Stimulated activated naive B cell treated with anti-CD40 and anti-IgM and Interleukin-4, amounts not matched to agents 10 μg/mL and 1 μg/mL and 100 μg/mL, for 72 hours (primary cell): ENCODE results near the gene STIM1.

ENCODE experiments used
- ATAC-seq, 2 donors: fragments of 150-1000 bp; cut with Tn5 transposase; replicated peaks; 2 replicates each; pipeline ENCODE4 v1.10.0; 2021; ENCODE audit warnings: moderate library complexity in 1 of 2
- DNase-seq: peaks from one replicate; pipeline ENCODE4 v3.0.0; 2021
- H3K27ac Mint-ChIP-seq: one replicate; pipeline ENCODE4 v1.8.0; 2022; ENCODE audit warnings: mild to moderate bottlenecking, mixed read lengths
- H3K27me3 Mint-ChIP-seq, 2 donors: one replicate each; pipeline ENCODE4 v1.8.0; 2022; ENCODE audit warnings: mixed read lengths in 2 of 2
- H3K36me3 Mint-ChIP-seq, 2 donors: one replicate each; pipeline ENCODE4 v1.8.0; 2022; ENCODE audit warnings: mixed read lengths in 2 of 2, mild to moderate bottlenecking in 1 of 2
- H3K4me1 Mint-ChIP-seq, 2 donors: one replicate each; pipeline ENCODE4 v1.8.0; 2022; ENCODE audit warnings: mixed read lengths in 2 of 2, mild to moderate bottlenecking in 1 of 2
- H3K4me3 Mint-ChIP-seq, 2 donors: one replicate each; pipeline ENCODE4 v1.8.0; 2022; ENCODE audit warnings: mild to moderate bottlenecking in 2 of 2, mixed read lengths in 2 of 2, moderate library complexity in 1 of 2
- H3K9me3 Mint-ChIP-seq, 2 donors: one replicate each; pipeline ENCODE4 v1.8.0; 2022; ENCODE audit warnings: mixed read lengths in 2 of 2, mild to moderate bottlenecking in 1 of 2

Gene STIM1

GRCh38 chr11:3956038-3956437, 100.6 kb downstream of the STIM1 start:
- Mint-ChIP-seq H3K4me3 (no peak overlapping the region), H3K36me3 (peaks cover 5% of the 10 kb centered on the region in 2 donors), H3K27ac (peak overlapping the region; percentile 47), H3K27me3 (no peaks in the 10 kb centered on the region), H3K4me1 (peaks cover 45 to 89% of the 10 kb centered on the region in 2 donors), H3K9me3 (no peaks in the 10 kb centered on the region)
- DNase-seq (no peak), ATAC-seq (no peak)

- no peaks in the 10 kb centered on the region for H3K9me3 Mint-ChIP-seq
- H3K4me3 Mint-ChIP-seq: no peak overlapping the region
- H3K27ac Mint-ChIP-seq: no peak overlapping the region
- no peaks in the 10 kb centered on the region for H3K27me3 Mint-ChIP-seq
- no peak for ATAC-seq
- H3K4me1 Mint-ChIP-seq: peaks cover 44 to 89% of the 10 kb centered on the region in 2 donors
- DNase-seq: no peak
- peaks cover 4 to 5% of the 10 kb centered on the region in 2 donors for H3K36me3 Mint-ChIP-seq
Measured at GRCh38 chr11:3956748-3957147, 101.3 kb downstream of the STIM1 start.

- no peak for ATAC-seq
- no peak for DNase-seq
- H3K4me3 Mint-ChIP-seq: no peak overlapping the region
- H3K4me1 Mint-ChIP-seq: peaks cover 46 to 89% of the 10 kb centered on the region in 2 donors
- H3K36me3 Mint-ChIP-seq: peaks cover 4 to 5% of the 10 kb centered on the region in 2 donors
- H3K9me3 Mint-ChIP-seq: no peaks in the 10 kb centered on the region
- H3K27ac Mint-ChIP-seq: no peak overlapping the region
- no peaks in the 10 kb centered on the region for H3K27me3 Mint-ChIP-seq
Measured at GRCh38 chr11:3957437-3957836, 102.0 kb downstream of the STIM1 start.

- Mint-ChIP-seq H3K27me3 (no peaks in the 10 kb centered on the region), H3K4me3 (no peak overlapping the region), H3K9me3 (no peaks in the 10 kb centered on the region), H3K36me3 (peaks cover 4 to 5% of the 10 kb centered on the region in 2 donors), H3K4me1 (peaks cover 41 to 87% of the 10 kb centered on the region in 2 donors), H3K27ac (peak overlapping the region; percentile 42)
- no peak for DNase-seq
- no peak for ATAC-seq
Measured at GRCh38 chr11:3958281-3958680, 102.8 kb downstream of the STIM1 start.

GRCh38 chr11:3959015-3959902, 103.8 kb downstream of the STIM1 start:
- Mint-ChIP-seq H3K4me1 (peaks cover 38 to 87% of the 10 kb centered on the region in 2 donors), H3K4me3 (no peak overlapping the region), H3K9me3 (no peaks in the 10 kb centered on the region), H3K36me3 (peaks cover 2 to 3% of the 10 kb centered on the region in 2 donors), H3K27ac (no peak overlapping the region), H3K27me3 (no peaks in the 10 kb centered on the region)
- DNase-seq (no peak), ATAC-seq (peak; percentile 93 to 98)

GRCh38 chr11:3959903-3960265, 104.4 kb downstream of the STIM1 start:
- H3K27me3 Mint-ChIP-seq: no peaks in the 10 kb centered on the region
- H3K27ac Mint-ChIP-seq: no peak overlapping the region
- H3K9me3 Mint-ChIP-seq: no peaks in the 10 kb centered on the region
- DNase-seq: no peak
- no peak overlapping the region for H3K4me3 Mint-ChIP-seq
- peaks cover 33 to 82% of the 10 kb centered on the region in 2 donors for H3K4me1 Mint-ChIP-seq
- H3K36me3 Mint-ChIP-seq: no peaks in the 10 kb centered on the region
- no peak for ATAC-seq

GRCh38 chr11:3962406-3962840, 107.0 kb downstream of the STIM1 start:
- ATAC-seq (no peak), DNase-seq (no peak)
- H3K4me1 Mint-ChIP-seq: peaks cover 23 to 60% of the 10 kb centered on the region in 2 donors
- no peaks in the 10 kb centered on the region for H3K9me3 Mint-ChIP-seq
- no peak overlapping the region for H3K27ac Mint-ChIP-seq
- peaks cover 0 to under 1% of the 10 kb centered on the region in 2 donors for H3K36me3 Mint-ChIP-seq
- H3K4me3 Mint-ChIP-seq: no peak overlapping the region
- no peaks in the 10 kb centered on the region for H3K27me3 Mint-ChIP-seq

- DNase-seq (no peak), ATAC-seq (no peak)
- Mint-ChIP-seq H3K36me3 (peaks cover 4 to 9% of the 10 kb centered on the region in 2 donors), H3K27ac (no peak overlapping the region), H3K9me3 (no peaks in the 10 kb centered on the region), H3K4me1 (peaks cover 15 to 44% of the 10 kb centered on the region in 2 donors), H3K4me3 (no peak overlapping the region), H3K27me3 (no peaks in the 10 kb centered on the region)
Measured at GRCh38 chr11:3964056-3964455, 108.6 kb downstream of the STIM1 start.

- Mint-ChIP-seq H3K9me3 (no peaks in the 10 kb centered on the region), H3K27ac (no peak overlapping the region), H3K4me3 (no peak overlapping the region), H3K4me1 (peaks cover 15 to 40% of the 10 kb centered on the region in 2 donors), H3K27me3 (no peaks in the 10 kb centered on the region), H3K36me3 (peaks cover 5 to 18% of the 10 kb centered on the region in 2 donors)
- ATAC-seq: no peak
- no peak for DNase-seq
Measured at GRCh38 chr11:3964935-3965604, 109.6 kb downstream of the STIM1 start.

- no peak overlapping the region for H3K4me3 Mint-ChIP-seq
- H3K9me3 Mint-ChIP-seq: no peaks in the 10 kb centered on the region
Measured at GRCh38 chr11:3967695-3968094, 112.2 kb downstream of the STIM1 start.

GRCh38 chr11:3969200-3969599, 113.7 kb downstream of the STIM1 start:
- Mint-ChIP-seq H3K36me3 (peaks cover 14 to 29% of the 10 kb centered on the region in 2 donors), H3K9me3 (no peaks in the 10 kb centered on the region), H3K4me1 (peaks cover 13 to 33% of the 10 kb centered on the region in 2 donors), H3K4me3 (no peak overlapping the region), H3K27ac (peak overlapping the region; percentile 31), H3K27me3 (no peaks in the 10 kb centered on the region)
- ATAC-seq (no peak), DNase-seq (no peak)

More at GRCh38 chr11:3967695-3968094, 112.2 kb downstream of the STIM1 start:
- no peaks in the 10 kb centered on the region for H3K27me3 Mint-ChIP-seq
- DNase-seq: no peak
- peaks cover 8 to 36% of the 10 kb centered on the region in 2 donors for H3K4me1 Mint-ChIP-seq
- no peak for ATAC-seq
- no peak overlapping the region for H3K27ac Mint-ChIP-seq
- peaks cover 8 to 20% of the 10 kb centered on the region in 2 donors for H3K36me3 Mint-ChIP-seq

- Mint-ChIP-seq H3K36me3 (peaks cover 14 to 29% of the 10 kb centered on the region in 2 donors), H3K4me3 (no peak overlapping the region), H3K27ac (no peak overlapping the region), H3K9me3 (no peaks in the 10 kb centered on the region), H3K27me3 (no peaks in the 10 kb centered on the region), H3K4me1 (peaks cover 13 to 32% of the 10 kb centered on the region in 2 donors)
- ATAC-seq (no peak), DNase-seq (no peak)
Measured at GRCh38 chr11:3969613-3970012, 114.1 kb downstream of the STIM1 start.

GRCh38 chr11:3970108-3970507, 114.6 kb downstream of the STIM1 start:
- Mint-ChIP-seq H3K27me3 (no peaks in the 10 kb centered on the region), H3K27ac (no peak overlapping the region), H3K4me3 (no peak overlapping the region), H3K4me1 (peaks cover 13 to 32% of the 10 kb centered on the region in 2 donors), H3K9me3 (no peaks in the 10 kb centered on the region), H3K36me3 (peaks cover 14 to 29% of the 10 kb centered on the region in 2 donors)
- DNase-seq (no peak), ATAC-seq (no peak)

GRCh38 chr11:3971756-3972404, 116.4 kb downstream of the STIM1 start:
- no peaks in the 10 kb centered on the region for H3K9me3 Mint-ChIP-seq
- H3K27me3 Mint-ChIP-seq: no peaks in the 10 kb centered on the region
- peaks cover 13 to 45% of the 10 kb centered on the region in 2 donors for H3K4me1 Mint-ChIP-seq
- ATAC-seq: peak in 1 of 2 donors; percentile 59
- H3K27ac Mint-ChIP-seq: no peak overlapping the region
- DNase-seq: no peak
- H3K4me3 Mint-ChIP-seq: no peak overlapping the region
- H3K36me3 Mint-ChIP-seq: peaks cover 16 to 37% of the 10 kb centered on the region in 2 donors
